Measurements from ENCODE around the gene STYXL2. TPM values are rescaled to one million over a fixed set of nuclear protein-coding genes. Genes with fewer than 3 reads are reported as not detected.

Gene STYXL2
- total and polyA plus RNA-seq, 2 donors (not counting 3 experiments of a cell fraction or from before 2014, with no cell fraction given): not detected

DNA sequence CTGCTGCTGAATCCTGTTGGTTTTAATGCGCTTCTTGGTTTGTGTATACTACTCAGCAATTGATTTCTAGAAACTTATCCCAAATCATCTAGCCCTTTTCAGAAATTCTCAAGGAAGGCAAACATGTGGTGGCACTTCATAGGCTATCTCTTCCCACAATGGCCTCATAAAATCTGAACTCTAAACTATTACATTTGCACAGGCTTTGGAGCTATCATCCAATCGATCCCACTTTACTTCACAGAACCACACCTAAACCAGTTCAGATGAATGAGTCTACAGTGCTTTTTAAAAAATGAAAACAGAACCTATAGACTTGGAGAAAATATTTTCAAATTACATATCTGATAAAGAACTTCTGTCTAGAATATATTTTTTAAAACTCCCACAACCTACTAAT is 6.9 kb downstream of the STYXL2 start:
- CTCF ChIA-PET: no interaction called here

GRCh38 chr1:167101754-167102153 is 7.9 kb downstream of the STYXL2 start:
- H3K9ac ChIP-seq (replicated peaks; ENCODE audit: extremely low read depth, insufficient read depth, low read length): no peak overlapping the region
- H3K9me1 ChIP-seq (replicated peaks; ENCODE audit: control insufficient read depth, extremely low read depth, insufficient read depth, low read length): no peaks in the 10 kb centered on the region
- no TSS peak for BruUV-seq (replicated peaks)
- intact Hi-C loops (cut with micrococcal nuclease) (no loop called here), dilution Hi-C loops (cut with MboI; ENCODE audit: extremely low pct_ligation_motif_present, low sequenced_read_pairs) (no loop called here)
- no peak overlapping the region for H3K27ac ChIP-seq (ENCODE audit: insufficient read depth, low read depth, low read length)
- FAIRE-seq: no peak
- no peaks in the 10 kb centered on the region for H4K20me1 ChIP-seq (replicated peaks; ENCODE audit: control insufficient read depth, extremely low read depth, insufficient read depth, low read length)
- no peaks in the 10 kb centered on the region for H3K79me2 ChIP-seq (ENCODE audit: control insufficient read depth, insufficient read depth, low read length)
- TF ChIP-seq POLR2AphosphoS5 (IDR thresholded peaks at IDR 0.05; ENCODE audit: insufficient read depth, low read depth, low read length) (no peak), EZH2 (IDR thresholded peaks at IDR 0.05; ENCODE audit: borderline replicate concordance, low read depth, low read length, severe bottlenecking) (no peak), GATA2 (IDR thresholded peaks at IDR 0.05; ENCODE audit: insufficient read depth, insufficient read length, low read depth, low read length) (no peak), JUN (IDR thresholded peaks at IDR 0.05; ENCODE audit: borderline replicate concordance, insufficient read depth, insufficient read length, low read depth) (no peak), MYC (IDR thresholded peaks at IDR 0.05; ENCODE audit: low read depth, low read length) (no peak), FOS (IDR thresholded peaks at IDR 0.05; ENCODE audit: borderline replicate concordance, insufficient read depth, low read length) (no peak), POLR2A (IDR thresholded peaks at IDR 0.05; ENCODE audit: low read depth, low read length) (no peak), MAX (IDR thresholded peaks at IDR 0.05; ENCODE audit: insufficient read depth, insufficient read length) (no peak)
- TF ChIP-seq, protein P1, sequence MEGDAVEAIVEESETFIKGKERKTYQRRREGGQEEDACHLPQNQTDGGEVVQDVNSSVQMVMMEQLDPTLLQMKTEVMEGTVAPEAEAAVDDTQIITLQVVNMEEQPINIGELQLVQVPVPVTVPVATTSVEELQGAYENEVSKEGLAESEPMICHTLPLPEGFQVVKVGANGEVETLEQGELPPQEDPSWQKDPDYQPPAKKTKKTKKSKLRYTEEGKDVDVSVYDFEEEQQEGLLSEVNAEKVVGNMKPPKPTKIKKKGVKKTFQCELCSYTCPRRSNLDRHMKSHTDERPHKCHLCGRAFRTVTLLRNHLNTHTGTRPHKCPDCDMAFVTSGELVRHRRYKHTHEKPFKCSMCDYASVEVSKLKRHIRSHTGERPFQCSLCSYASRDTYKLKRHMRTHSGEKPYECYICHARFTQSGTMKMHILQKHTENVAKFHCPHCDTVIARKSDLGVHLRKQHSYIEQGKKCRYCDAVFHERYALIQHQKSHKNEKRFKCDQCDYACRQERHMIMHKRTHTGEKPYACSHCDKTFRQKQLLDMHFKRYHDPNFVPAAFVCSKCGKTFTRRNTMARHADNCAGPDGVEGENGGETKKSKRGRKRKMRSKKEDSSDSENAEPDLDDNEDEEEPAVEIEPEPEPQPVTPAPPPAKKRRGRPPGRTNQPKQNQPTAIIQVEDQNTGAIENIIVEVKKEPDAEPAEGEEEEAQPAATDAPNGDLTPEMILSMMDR (IDR thresholded peaks at IDR 0.05; ENCODE audit: extremely low read depth in 1 of 2, insufficient read depth in 1 of 2, low read depth in 1 of 2, low read length in 2 of 2): no peak
- H3K4me2 ChIP-seq (ENCODE audit: insufficient read depth, low read length): no peak overlapping the region
- no peaks in the 10 kb centered on the region for H3K4me1 ChIP-seq (ENCODE audit: control insufficient read depth, extremely low read depth, insufficient read depth, low read length)
- DNase-seq (ENCODE audit: low read depth, low spot score): no peak
- ChIA-PET CTCF (interaction anchor here (1.0 kb wide), 1 partner anchor 438 kb away, joined by 3 read pairs; no protein-coding TSS in a partner anchor), POLR2A (no interaction called here)
- H3K9me3 ChIP-seq (replicated peaks; ENCODE audit: control insufficient read depth, insufficient read depth, low read length): no peaks in the 10 kb centered on the region
- H3K27me3 ChIP-seq (ENCODE audit: control insufficient read depth in 2 of 2, insufficient read depth in 2 of 2, low read length in 2 of 2): peaks cover 4% of the 10 kb centered on the region in 2 experiments
- H3K36me3 ChIP-seq (ENCODE audit: control insufficient read depth in 2 of 2, extremely low read depth in 1 of 2, insufficient read depth in 2 of 2, low read length in 2 of 2): no peaks in the 10 kb centered on the region
- no peak overlapping the region for H3K4me3 ChIP-seq (replicated peaks in 1 of 3; ENCODE audit: insufficient read depth in 1 of 3, low read depth in 1 of 3, low read length in 3 of 3)
- H2AFZ ChIP-seq (ENCODE audit: low read depth, low read length): no peak overlapping the region

More for the DNA sequence above, 6.9 kb downstream of the STYXL2 start:
- no peak for FAIRE-seq
- Histone ChIP-seq H3K27ac (ENCODE audit: insufficient read depth, low read depth, low read length) (no peak overlapping the region), H3K4me1 (ENCODE audit: control insufficient read depth, extremely low read depth, insufficient read depth, low read length) (no peaks in the 10 kb centered on the region), H3K4me3 (replicated peaks in 1 of 3; ENCODE audit: insufficient read depth in 1 of 3, low read depth in 1 of 3, low read length in 3 of 3) (no peak overlapping the region), H3K4me2 (ENCODE audit: insufficient read depth, low read length) (no peak overlapping the region), H3K79me2 (ENCODE audit: control insufficient read depth, insufficient read depth, low read length) (no peaks in the 10 kb centered on the region), H3K9me3 (replicated peaks; ENCODE audit: control insufficient read depth, insufficient read depth, low read length) (no peaks in the 10 kb centered on the region), H3K9me1 (replicated peaks; ENCODE audit: control insufficient read depth, extremely low read depth, insufficient read depth, low read length) (no peaks in the 10 kb centered on the region), H4K20me1 (replicated peaks; ENCODE audit: control insufficient read depth, extremely low read depth, insufficient read depth, low read length) (no peaks in the 10 kb centered on the region), H3K36me3 (ENCODE audit: control insufficient read depth in 2 of 2, extremely low read depth in 1 of 2, insufficient read depth in 2 of 2, low read length in 2 of 2) (no peaks in the 10 kb centered on the region), H3K9ac (replicated peaks; ENCODE audit: extremely low read depth, insufficient read depth, low read length) (no peak overlapping the region), H2AFZ (ENCODE audit: low read depth, low read length) (no peak overlapping the region), H3K27me3 (ENCODE audit: control insufficient read depth in 2 of 2, insufficient read depth in 2 of 2, low read length in 2 of 2) (peaks cover 4% of the 10 kb centered on the region in 2 experiments)
- TF ChIP-seq MAX (IDR thresholded peaks at IDR 0.05; ENCODE audit: insufficient read depth, insufficient read length): no peak
- no peak for TF ChIP-seq MYC (IDR thresholded peaks at IDR 0.05; ENCODE audit: low read depth, low read length)
- DNase-seq (ENCODE audit: low read depth, low spot score): no peak
- POLR2A ChIA-PET: no interaction called here
- intact Hi-C loops (cut with micrococcal nuclease): no loop called here
- dilution Hi-C loops (cut with MboI; ENCODE audit: extremely low pct_ligation_motif_present, low sequenced_read_pairs): no loop called here
- no TSS peak for BruUV-seq (replicated peaks)

Measured in endothelial cell of umbilical vein (primary cell).